Stomach (tissue), 9 donors: Measurements from ENCODE around the gene ZNF133. TPM values are rescaled to one million over a fixed set of nuclear protein-coding genes. Genes with fewer than 3 reads are reported as not detected.
A peak's percentile ranks its signal among the peaks of the same experiment; 100 is the strongest.
"Not testable (repeated sequence)": the region's sequence is repeated elsewhere in the genome, so short reads cannot be mapped to it uniquely, and the experiment has no call there.

ENCODE experiments used
- DNase-seq, 2 donors: peaks; one replicate each; pipeline versions ENCODE4 v3.0.0 to v3.0.0-alpha.2; 2013 to 2019
- H3K27ac ChIP-seq, 5 donors: fragments of 200-600 bp in 4 of 5; sonication (generic) in 4 of 5; one replicate each; pipeline ENCODE4 v1.5.1; 2013 to 2019; ENCODE audit warnings: mild to moderate bottlenecking in 1 of 5, moderate library complexity in 1 of 5
- H3K27me3 ChIP-seq, 3 donors: fragments of 200-600 bp; sonication (generic); one replicate each; pipeline ENCODE4 v1.5.1; 2017 to 2019; ENCODE audit warnings: mixed run types in 1 of 3
- H3K36me3 ChIP-seq, 4 donors: fragments of 200-600 bp; sonication (generic); 1 replicate in 3 of 4; 2 replicates in 1 of 4; pipeline ENCODE4 v1.5.1; 2016 to 2019
- H3K4me1 ChIP-seq, 4 donors: fragments of 200-600 bp; sonication (generic); one replicate each; pipeline ENCODE4 v1.5.1; 2016 to 2019
- H3K4me3 ChIP-seq, 4 donors: fragments of 200-600 bp; sonication (generic) in 3 of 4; one replicate each; pipeline ENCODE4 v1.5.1; 2016 to 2019; ENCODE audit warnings: mild to moderate bottlenecking in 1 of 4
- H3K9me3 ChIP-seq, 4 donors: fragments of 200-600 bp; sonication (generic); one replicate each; pipeline ENCODE4 v1.5.1; 2016 to 2019
- CTCF ChIP-seq, 7 experiments: fragments of 450-650 bp in 4 of 7; fragments of 200-600 bp in 3 of 7; sonication (generic) in 3 of 7; IDR thresholded peaks; one replicate each; pipeline ENCODE4 v1.5.1; 2016 to 2019; ENCODE audit warnings: antibody characterized with exemption in 7 of 7, control low read depth in 2 of 7, mild to moderate bottlenecking in 1 of 7
- EP300 ChIP-seq: sonication (generic); formaldehyde crosslinking; IDR thresholded peaks from one replicate; pipeline ENCODE4 v1.6.1; 2017; ENCODE audit warnings: antibody characterized with exemption
- POLR2A ChIP-seq, 4 donors: fragments of 450-650 bp; IDR thresholded peaks; one replicate each; pipeline ENCODE4 v1.6.1; 2016; ENCODE audit warnings: antibody characterized with exemption in 4 of 4, control low read depth in 2 of 4, mild to moderate bottlenecking in 1 of 4, moderate library complexity in 1 of 4
- POLR2AphosphoS5 ChIP-seq, 3 donors: sonication (generic); formaldehyde crosslinking; IDR thresholded peaks; one replicate each; pipeline ENCODE4 v1.6.1; 2016; ENCODE audit warnings: antibody characterized with exemption in 3 of 3
- WGBS, 5 donors: extraction: QIAGEN DNeasy Blood & Tissue Kit in 3 of 5; methylation state at CpG; one replicate each; pipeline versions ENCODE4 v1.1.5 to v1.1.7; 2013 to 2018; 5-methylcytosine and 5-hydroxymethylcytosine counted together
- intact Hi-C: fragments of 100-400 bp; cut with DNase I; formaldehyde crosslinking; loops from one replicate; pipeline ENCODE4 v1.15.1; 2023; ENCODE audit warnings: low total_unique reads
- polyA plus RNA-seq, 3 donors: library from polyadenylated mRNA; stranded (reverse); fragments of 200-250 nt; gene quantifications; one replicate each; pipeline ENCODE4 v1.2.3, GENCODE V29; 2013
- total RNA-seq, 5 donors: library from RNA; depleted of rRNA; stranded (reverse); fragments of >200 nt; gene quantifications; one replicate each; pipeline versions ENCODE4 v1.1.0 to v1.2.3, GENCODE V29; 2014 to 2016
- donor health status: healthy with polysubstance abuse.
- donor health status: Bipolar disorder and iron deficiency.
- donor health status: healthy.

Gene ZNF133
- total and polyA plus RNA-seq, 8 donors: 3.5 to 48.2 (median 13.9) TPM

- intact Hi-C loops: no loop called here
- TF ChIP-seq CTCF (IDR thresholded peaks at IDR 0.05) (no peak), POLR2A (IDR thresholded peaks at IDR 0.05) (no peak), POLR2AphosphoS5 (IDR thresholded peaks at IDR 0.05) (no peak), EP300 (no peak)
- Histone ChIP-seq H3K4me1 (peaks cover 0 to 6% (median 0%) of the 10 kb centered on the region in 4 donors), H3K36me3 (no peaks in the 10 kb centered on the region), H3K27ac (no peak overlapping the region), H3K27me3 (peaks cover 0 to 24% (median 0%) of the 10 kb centered on the region in 3 donors), H3K4me3 (no peak overlapping the region), H3K9me3 (no peaks in the 10 kb centered on the region)
- DNase-seq: no peak
Observed at GRCh38 chr20:18273738-18274137, 14.6 kb upstream of the ZNF133 start.

- intact Hi-C loops, H3K36me3 ChIP-seq, H3K27ac ChIP-seq, H3K9me3 ChIP-seq, H3K4me1 ChIP-seq, DNase-seq, H3K4me3 ChIP-seq: not testable (repeated sequence)
- H3K27me3 ChIP-seq: peaks cover 0 to 42% (median 4%) of the 10 kb centered on the region in 3 donors
- 90 to 94% (median 90%) methylated on average over 7 of the region's 7 CpGs for WGBS, 5 donors
Observed at GRCh38 chr20:18275960-18276359, 12.4 kb upstream of the ZNF133 start.

- Histone ChIP-seq H3K9me3 (no peaks in the 10 kb centered on the region), H3K4me3 (no peak overlapping the region), H3K27me3 (peaks cover 0 to 45% (median 4%) of the 10 kb centered on the region in 3 donors), H3K36me3 (no peaks in the 10 kb centered on the region), H3K4me1 (peaks cover 0 to 6% (median 0%) of the 10 kb centered on the region in 4 donors), H3K27ac (no peak overlapping the region)
- WGBS, 5 donors: 12 to 17% (median 14%) methylated on average over 12 of the region's 12 CpGs
- intact Hi-C loops: no loop called here
- peak; percentile 79 to 86 for DNase-seq
- TF ChIP-seq CTCF (IDR thresholded peaks at IDR 0.05): peak in 5 of 7 experiments; percentile 41 to 67 (median 59)
- no peak for TF ChIP-seq POLR2A (IDR thresholded peaks at IDR 0.05)
- no peak for TF ChIP-seq EP300
- no peak for TF ChIP-seq POLR2AphosphoS5 (IDR thresholded peaks at IDR 0.05)
Observed at GRCh38 chr20:18276821-18277220, 11.5 kb upstream of the ZNF133 start.

GRCh38 chr20:18279242-18279641 lies 9.1 kb upstream of the ZNF133 start:
- Histone ChIP-seq H3K36me3 (no peaks in the 10 kb centered on the region), H3K27ac (no peak overlapping the region), H3K9me3 (peaks cover 0 to 4% (median 2%) of the 10 kb centered on the region in 4 donors), H3K4me3 (no peak overlapping the region), H3K4me1 (peaks cover 0 to 6% (median 0%) of the 10 kb centered on the region in 4 donors), H3K27me3 (peaks cover 0 to 41% (median 4%) of the 10 kb centered on the region in 3 donors)
- intact Hi-C loops: no loop called here
- 70 to 91% (median 82%) methylated on average over 2 of the region's 2 CpGs for WGBS, 5 donors
- DNase-seq: no peak
- TF ChIP-seq POLR2AphosphoS5 (IDR thresholded peaks at IDR 0.05): no peak
- no peak for TF ChIP-seq EP300
- no peak for TF ChIP-seq POLR2A (IDR thresholded peaks at IDR 0.05)
- TF ChIP-seq CTCF (IDR thresholded peaks at IDR 0.05): no peak

GRCh38 chr20:18284805-18285533 lies 3.4 kb upstream of the ZNF133 start:
- H3K27ac ChIP-seq: no peak overlapping the region
- DNase-seq: no peak
- H3K4me1 ChIP-seq: peaks cover 8 to 18% (median 16%) of the 10 kb centered on the region in 4 donors
- WGBS, 5 donors: 73 to 89% (median 87%) methylated on average over 3 of the region's 3 CpGs
- TF ChIP-seq POLR2A (IDR thresholded peaks at IDR 0.05) (no peak), CTCF (IDR thresholded peaks at IDR 0.05) (no peak), POLR2AphosphoS5 (IDR thresholded peaks at IDR 0.05) (no peak), EP300 (no peak)
- H3K36me3 ChIP-seq: no peaks in the 10 kb centered on the region
- H3K9me3 ChIP-seq: peaks cover 7 to 27% (median 20%) of the 10 kb centered on the region in 4 donors
- H3K27me3 ChIP-seq: peaks cover 0 to 38% (median 0%) of the 10 kb centered on the region in 3 donors
- no peak overlapping the region for H3K4me3 ChIP-seq
- intact Hi-C loops: no loop called here
